Panc1 (cell line): ENCODE measurements around the gene UPP1. TPM values are rescaled to one million over a fixed set of nuclear protein-coding genes. Genes with fewer than 3 reads are reported as not detected.

Source experiments
- ATAC-seq: fragments of 200-7000 bp; cut with Tn5 transposase; 2 replicates; pipeline ENCODE4 v1.9.1; 2020; ENCODE audit warnings: mild to moderate bottlenecking, moderate library complexity
- BruUV-seq: library from RNA; stranded (reverse); fragments of 400-500 nt; replicated peaks from 2 replicates; lab custom pipeline; 2021; lab: Mats Ljungman, UMichigan
- CTCF ChIA-PET: fragments of 300-600 bp; sonication (Branson Sonifier 250); formaldehyde crosslinking; loops from one replicate; lab custom pipeline; 2022; ENCODE audit warnings: antibody characterized with exemption; lab: Charles Lee
- POLR2A ChIA-PET: fragments of 300-600 bp; sonication (Branson Sonifier 250); formaldehyde crosslinking; loops from one replicate; lab custom pipeline; 2022; ENCODE audit warnings: antibody characterized with exemption; lab: Charles Lee
- DNase-seq: peaks from one replicate; pipeline ENCODE4 v3.0.0-alpha.2; 2010; ENCODE audit warnings: low read depth, low spot score
- H3K27ac ChIP-seq: 2 replicates; pipeline ENCODE4 v1.5.1; 2011; ENCODE audit warnings: mild to moderate bottlenecking, low read length, inconsistent platforms
- H3K27me3 ChIP-seq: fragments of 200-500 bp; sonication (Bioruptor generic); 2 replicates; pipeline ENCODE4 v1.6.0; 2014; ENCODE audit warnings: low read length, inconsistent platforms; ENCODE audit not compliant: control insufficient read depth, insufficient read depth
- H3K36me3 ChIP-seq: fragments of 200-500 bp; sonication (Bioruptor generic); 2 replicates; pipeline ENCODE4 v1.5.1; 2014; ENCODE audit warnings: inconsistent platforms, mild to moderate bottlenecking, low read length, moderate library complexity; ENCODE audit not compliant: control insufficient read depth, insufficient read depth
- H3K4me1 ChIP-seq: 2 replicates; pipeline ENCODE4 v1.5.1; 2011; ENCODE audit warnings: inconsistent platforms, mild to moderate bottlenecking, low read length, moderate library complexity; ENCODE audit not compliant: control insufficient read depth, insufficient read depth
- H3K4me3 ChIP-seq, 2 experiments: 2 replicates each; pipeline ENCODE4 v1.5.1; 2011 to 2012; ENCODE audit warnings: low read depth in 2 of 2, low read length in 2 of 2, mild to moderate bottlenecking in 2 of 2, inconsistent platforms in 1 of 2, moderate library complexity in 1 of 2
- H3K9me3 ChIP-seq: fragments of 200-500 bp; sonication (Bioruptor generic); 2 replicates; pipeline ENCODE4 v1.5.1; 2014; ENCODE audit warnings: low read depth, mild to moderate bottlenecking, inconsistent platforms, low read length, moderate library complexity; ENCODE audit not compliant: control insufficient read depth, insufficient read depth
- POLR2AphosphoS5 ChIP-seq: IDR thresholded peaks from 2 replicates; pipeline ENCODE4 v1.6.1; 2012; ENCODE audit warnings: mild to moderate bottlenecking, low read depth, low read length, moderate library complexity
- SIN3A ChIP-seq: IDR thresholded peaks from 2 replicates; pipeline ENCODE4 v1.6.1; 2012; ENCODE audit warnings: low read depth, mild to moderate bottlenecking, low read length, moderate library complexity, borderline replicate concordance; ENCODE audit not compliant: insufficient read depth
- TCF7L2 ChIP-seq: IDR thresholded peaks from 2 replicates; pipeline ENCODE4 v1.6.1; 2011; ENCODE audit warnings: mild to moderate bottlenecking, low read depth, low read length, inconsistent platforms
- in situ Hi-C: cut with HindIII; loops from 2 replicates; pipeline ENCODE4 v1.10.0; 2016; ENCODE audit warnings: low sequenced_read_pairs, low pct_unique_long_range_greater_than_20kb
- intact Hi-C: fragments of 100-400 bp; cut with micrococcal nuclease; formaldehyde crosslinking; loops from one replicate; pipeline ENCODE4 v1.10.0; 2022; ENCODE audit not compliant: unreplicated experiment
- total RNA-seq: library from RNA; stranded (reverse); gene quantifications from one replicate; pipeline ENCODE4 v1.2.1, GENCODE V29; 2021; ENCODE audit not compliant: unreplicated experiment
- TF ChIP-seq, protein P1 (sequence below), 2 experiments: IDR thresholded peaks; 2 replicates each; pipeline ENCODE4 v1.6.1; 2011 to 2012; ENCODE audit warnings: low read depth in 2 of 2, control low read depth in 1 of 2, low read length in 1 of 2, mild to moderate bottlenecking in 1 of 2, moderate library complexity in 1 of 2; ENCODE audit not compliant: insufficient read depth in 1 of 2
- TF ChIP-seq, protein P2 (sequence below): fragments of 450-650 bp; IDR thresholded peaks from 2 replicates; pipeline ENCODE4 v1.5.1; 2017; ENCODE audit warnings: mild to moderate bottlenecking

UPP1 gene
- total RNA-seq, 1 experiment from 2014 or later: 331 TPM

DNA sequence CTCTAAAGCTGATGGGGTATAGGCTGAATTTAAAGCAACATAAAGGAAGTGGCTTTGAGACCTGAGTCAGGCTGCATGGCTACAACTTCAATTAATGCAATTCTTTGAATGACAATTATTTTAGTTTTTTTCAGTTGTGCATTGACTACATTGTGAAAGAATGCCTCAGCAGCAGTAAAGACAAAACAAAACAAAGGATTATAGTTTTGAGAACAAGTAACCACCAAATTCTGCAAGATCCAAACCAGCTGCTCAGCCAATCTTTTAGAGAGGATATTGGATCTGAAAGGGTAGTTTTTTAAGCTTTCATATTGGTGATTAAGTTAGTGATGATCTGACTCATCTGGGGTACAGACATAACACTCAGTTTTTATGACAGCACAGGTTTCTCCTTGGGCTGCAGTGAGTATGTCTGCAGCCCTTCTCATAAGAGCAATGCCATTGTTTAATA lies 41.6 kb downstream of the UPP1 start:
- in situ Hi-C loops (no loop called here), intact Hi-C loops (no loop called here)
- Histone ChIP-seq H3K27ac (no peak overlapping the region), H3K27me3 (no peaks in the 10 kb centered on the region; the same call in 1 of the 2 replicates), H3K9me3 (no peaks in the 10 kb centered on the region), H3K36me3 (no peaks in the 10 kb centered on the region), H3K4me3 (no peak overlapping the region), H3K4me1 (no peaks in the 10 kb centered on the region)
- ATAC-seq (no peak; the same call in 1 of the 2 replicates), DNase-seq (no peak)
- TF ChIP-seq, protein P1, sequence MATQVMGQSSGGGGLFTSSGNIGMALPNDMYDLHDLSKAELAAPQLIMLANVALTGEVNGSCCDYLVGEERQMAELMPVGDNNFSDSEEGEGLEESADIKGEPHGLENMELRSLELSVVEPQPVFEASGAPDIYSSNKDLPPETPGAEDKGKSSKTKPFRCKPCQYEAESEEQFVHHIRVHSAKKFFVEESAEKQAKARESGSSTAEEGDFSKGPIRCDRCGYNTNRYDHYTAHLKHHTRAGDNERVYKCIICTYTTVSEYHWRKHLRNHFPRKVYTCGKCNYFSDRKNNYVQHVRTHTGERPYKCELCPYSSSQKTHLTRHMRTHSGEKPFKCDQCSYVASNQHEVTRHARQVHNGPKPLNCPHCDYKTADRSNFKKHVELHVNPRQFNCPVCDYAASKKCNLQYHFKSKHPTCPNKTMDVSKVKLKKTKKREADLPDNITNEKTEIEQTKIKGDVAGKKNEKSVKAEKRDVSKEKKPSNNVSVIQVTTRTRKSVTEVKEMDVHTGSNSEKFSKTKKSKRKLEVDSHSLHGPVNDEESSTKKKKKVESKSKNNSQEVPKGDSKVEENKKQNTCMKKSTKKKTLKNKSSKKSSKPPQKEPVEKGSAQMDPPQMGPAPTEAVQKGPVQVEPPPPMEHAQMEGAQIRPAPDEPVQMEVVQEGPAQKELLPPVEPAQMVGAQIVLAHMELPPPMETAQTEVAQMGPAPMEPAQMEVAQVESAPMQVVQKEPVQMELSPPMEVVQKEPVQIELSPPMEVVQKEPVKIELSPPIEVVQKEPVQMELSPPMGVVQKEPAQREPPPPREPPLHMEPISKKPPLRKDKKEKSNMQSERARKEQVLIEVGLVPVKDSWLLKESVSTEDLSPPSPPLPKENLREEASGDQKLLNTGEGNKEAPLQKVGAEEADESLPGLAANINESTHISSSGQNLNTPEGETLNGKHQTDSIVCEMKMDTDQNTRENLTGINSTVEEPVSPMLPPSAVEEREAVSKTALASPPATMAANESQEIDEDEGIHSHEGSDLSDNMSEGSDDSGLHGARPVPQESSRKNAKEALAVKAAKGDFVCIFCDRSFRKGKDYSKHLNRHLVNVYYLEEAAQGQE (IDR thresholded peaks at IDR 0.05; ENCODE audit: insufficient read depth in 1 of 2, low read depth in 2 of 2, low read length in 1 of 2): no peak
- TF ChIP-seq TCF7L2 (no peak), POLR2AphosphoS5 (no peak), SIN3A (no peak)
- TF ChIP-seq, protein P2, sequence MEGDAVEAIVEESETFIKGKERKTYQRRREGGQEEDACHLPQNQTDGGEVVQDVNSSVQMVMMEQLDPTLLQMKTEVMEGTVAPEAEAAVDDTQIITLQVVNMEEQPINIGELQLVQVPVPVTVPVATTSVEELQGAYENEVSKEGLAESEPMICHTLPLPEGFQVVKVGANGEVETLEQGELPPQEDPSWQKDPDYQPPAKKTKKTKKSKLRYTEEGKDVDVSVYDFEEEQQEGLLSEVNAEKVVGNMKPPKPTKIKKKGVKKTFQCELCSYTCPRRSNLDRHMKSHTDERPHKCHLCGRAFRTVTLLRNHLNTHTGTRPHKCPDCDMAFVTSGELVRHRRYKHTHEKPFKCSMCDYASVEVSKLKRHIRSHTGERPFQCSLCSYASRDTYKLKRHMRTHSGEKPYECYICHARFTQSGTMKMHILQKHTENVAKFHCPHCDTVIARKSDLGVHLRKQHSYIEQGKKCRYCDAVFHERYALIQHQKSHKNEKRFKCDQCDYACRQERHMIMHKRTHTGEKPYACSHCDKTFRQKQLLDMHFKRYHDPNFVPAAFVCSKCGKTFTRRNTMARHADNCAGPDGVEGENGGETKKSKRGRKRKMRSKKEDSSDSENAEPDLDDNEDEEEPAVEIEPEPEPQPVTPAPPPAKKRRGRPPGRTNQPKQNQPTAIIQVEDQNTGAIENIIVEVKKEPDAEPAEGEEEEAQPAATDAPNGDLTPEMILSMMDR: no peak
- ChIA-PET CTCF (no interaction called here), POLR2A (interaction anchor here (0.5 kb wide), 1 partner anchor 13 kb away, joined by 5 read pairs; no protein-coding TSS in a partner anchor)
- BruUV-seq: no TSS peak

DNA sequence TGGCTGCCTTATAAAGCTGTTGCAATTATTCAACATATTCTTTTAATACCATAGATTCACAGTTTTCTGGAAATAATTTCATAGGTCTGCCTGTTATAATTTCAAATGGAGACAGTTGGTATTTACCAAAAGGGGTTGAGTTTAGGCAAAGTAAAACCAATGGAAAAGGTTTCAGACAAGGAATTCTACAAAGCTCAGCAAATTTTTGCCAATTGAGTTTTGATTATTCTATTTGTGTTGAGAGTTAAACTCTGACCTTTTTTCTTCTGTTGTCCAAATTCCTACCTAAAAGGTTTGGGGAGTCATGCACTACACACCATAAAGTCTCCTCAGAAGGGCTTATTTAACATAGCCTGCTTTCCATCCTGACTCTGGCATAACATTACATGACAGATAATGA lies 43.7 kb downstream of the UPP1 start:
- ChIA-PET POLR2A (interaction anchor here (0.7 kb wide), 1 partner anchor 7 kb away, joined by 4 read pairs; no protein-coding TSS in a partner anchor), CTCF (no interaction called here)
- ATAC-seq (no peak), DNase-seq (no peak)
- no peaks in the 10 kb centered on the region for H3K9me3 ChIP-seq
- in situ Hi-C loops: no loop called here
- peak overlapping the region; percentile 1; the same call in 1 of the 2 replicates for H3K27ac ChIP-seq
- no TSS peak for BruUV-seq
- no peak for TF ChIP-seq POLR2AphosphoS5
- no peaks in the 10 kb centered on the region; the same call in 1 of the 2 replicates for H3K27me3 ChIP-seq
- H3K36me3 ChIP-seq: no peaks in the 10 kb centered on the region
- no peak overlapping the region for H3K4me3 ChIP-seq
- no peaks in the 10 kb centered on the region for H3K4me1 ChIP-seq
- intact Hi-C loops: no loop called here

DNA sequence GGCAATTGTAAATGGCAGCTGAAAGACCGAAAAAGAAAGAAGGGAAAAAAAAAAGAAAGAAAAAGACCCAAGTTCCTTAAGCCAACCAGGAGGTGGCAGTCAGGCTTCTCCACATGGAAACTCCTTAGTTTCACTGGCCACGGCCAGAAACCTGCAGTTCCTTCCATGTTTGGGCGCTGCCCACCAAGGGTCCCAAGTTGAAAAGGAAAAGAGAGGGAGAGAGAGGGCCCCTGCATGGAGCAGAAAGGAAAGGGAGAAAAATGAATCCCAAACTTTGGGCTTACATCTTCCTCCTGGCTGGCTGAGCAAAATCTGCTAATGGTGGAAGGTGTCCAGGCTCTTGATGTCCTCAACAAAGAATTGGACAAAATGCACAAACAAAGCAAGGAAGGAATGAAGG lies 50.4 kb downstream of the UPP1 start:
- BruUV-seq: no TSS peak
- TF ChIP-seq, protein P1 (IDR thresholded peaks at IDR 0.05; ENCODE audit: insufficient read depth in 1 of 2, low read depth in 2 of 2, low read length in 1 of 2): no peak
- TF ChIP-seq TCF7L2: no peak
- TF ChIP-seq, protein P2: peak; percentile 85
- peaks cover 52% of the 10 kb centered on the region for H3K4me1 ChIP-seq
- DNase-seq (no peak), ATAC-seq (peak; percentile 39)
- peak overlapping the region; percentile 98 for H3K27ac ChIP-seq
- in situ Hi-C loops: no loop called here
- intact Hi-C loops: no loop called here
- POLR2A ChIA-PET: interaction anchor here (0.6 kb wide), 2 partner anchors 16 to 19 kb away, joined by 3 to 4 read pairs; no protein-coding TSS in a partner anchor
- CTCF ChIA-PET: interaction anchor here (1.0 to 1.8 kb wide), 2 partner anchors 15 to 29 kb away, joined by 3 to 15 read pairs; no protein-coding TSS in a partner anchor
- H3K36me3 ChIP-seq: no peaks in the 10 kb centered on the region
- H3K27me3 ChIP-seq: no peaks in the 10 kb centered on the region
- H3K4me3 ChIP-seq: peak overlapping the region in 1 of 2 experiments; percentile 12; a peak in 2 of 4 replicates
- H3K9me3 ChIP-seq: no peaks in the 10 kb centered on the region
